ENCODE results near the gene SLC1A7. TPM values are rescaled to one million over a fixed set of nuclear protein-coding genes. Genes with fewer than 3 reads are reported as not detected.
"Not testable (repeated sequence)": the region's sequence is repeated elsewhere in the genome, so short reads cannot be mapped to it uniquely, and the experiment has no call there.

The SLC1A7 gene
- not detected in 2 replicates for total RNA-seq (2014; rRNA removed; shearing (Covaris generic))
- polyA plus RNA-seq (2015; cell fraction: cytosol; rRNA removed) = not detected in 2 replicates
- 0.23 TPM in 1 of 2 replicates, not detected in the other for polyA plus RNA-seq (2015; cell fraction: nucleus; rRNA removed)

GRCh38 chr1:53142226-53142853 is at the start of gene SLC1A7:
Gene SLC1A7 (minus strand): TSS chr1:53142638. CDS start chr1:53142449, 189 bp downstream.
- in situ Hi-C loops (cut with HindIII; ENCODE audit: low pct_unique_long_range_greater_than_20kb, low sequenced_read_pairs) = no loop called here

GRCh38 chr1:53190210-53190611 is 47.8 kb upstream of the SLC1A7 start:
- in situ Hi-C loops (cut with HindIII; ENCODE audit: low pct_unique_long_range_greater_than_20kb, low sequenced_read_pairs) = no loop called here
- DNase-seq (ENCODE audit: low read depth, low spot score) = no peak

More at GRCh38 chr1:53142226-53142853, at the start of gene SLC1A7:
- DNase-seq (ENCODE audit: low read depth, low spot score) = no peak

- DNase-seq (ENCODE audit: low read depth, low spot score) = no peak
- in situ Hi-C loops (cut with HindIII; ENCODE audit: low pct_unique_long_range_greater_than_20kb, low sequenced_read_pairs) = no loop called here
These were observed 46.6 kb upstream of the SLC1A7 start for GRCh38 chr1:53189061-53189460.

- in situ Hi-C loops (cut with HindIII; ENCODE audit: low pct_unique_long_range_greater_than_20kb, low sequenced_read_pairs) = no loop called here
- no peak for DNase-seq (ENCODE audit: low read depth, low spot score)
These were observed 45.7 kb upstream of the SLC1A7 start for GRCh38 chr1:53188099-53188498.

- in situ Hi-C loops (cut with HindIII; ENCODE audit: low pct_unique_long_range_greater_than_20kb, low sequenced_read_pairs) = no loop called here
- no peak for DNase-seq (ENCODE audit: low read depth, low spot score)
These were observed 45.0 kb upstream of the SLC1A7 start for GRCh38 chr1:53187401-53187800.

GRCh38 chr1:53186533-53186932 is 44.1 kb upstream of the SLC1A7 start:
- no peak for DNase-seq (ENCODE audit: low read depth, low spot score)
- in situ Hi-C loops (cut with HindIII; ENCODE audit: low pct_unique_long_range_greater_than_20kb, low sequenced_read_pairs) = no loop called here

- DNase-seq (ENCODE audit: low read depth, low spot score); in situ Hi-C loops (cut with HindIII; ENCODE audit: low pct_unique_long_range_greater_than_20kb, low sequenced_read_pairs): not testable (repeated sequence)
These were observed 43.5 kb upstream of the SLC1A7 start for GRCh38 chr1:53185955-53186297.

GRCh38 chr1:53183095-53183990 is 40.9 kb upstream of the SLC1A7 start:
- DNase-seq (ENCODE audit: low read depth, low spot score) = no peak
- in situ Hi-C loops (cut with HindIII; ENCODE audit: low pct_unique_long_range_greater_than_20kb, low sequenced_read_pairs) = no loop called here

GRCh38 chr1:53182716-53183094 is 40.3 kb upstream of the SLC1A7 start:
- DNase-seq (ENCODE audit: low read depth, low spot score) = no peak
- in situ Hi-C loops (cut with HindIII; ENCODE audit: low pct_unique_long_range_greater_than_20kb, low sequenced_read_pairs) = no loop called here

GRCh38 chr1:53182111-53182593 is 39.7 kb upstream of the SLC1A7 start:
- DNase-seq (ENCODE audit: low read depth, low spot score) = peak; percentile 74
- in situ Hi-C loops (cut with HindIII; ENCODE audit: low pct_unique_long_range_greater_than_20kb, low sequenced_read_pairs) = no loop called here

GRCh38 chr1:53180951-53181350 is 38.5 kb upstream of the SLC1A7 start:
- DNase-seq (ENCODE audit: low read depth, low spot score) = no peak
- in situ Hi-C loops (cut with HindIII; ENCODE audit: low pct_unique_long_range_greater_than_20kb, low sequenced_read_pairs) = no loop called here

- in situ Hi-C loops (cut with HindIII; ENCODE audit: low pct_unique_long_range_greater_than_20kb, low sequenced_read_pairs) = no loop called here
- no peak for DNase-seq (ENCODE audit: low read depth, low spot score)
These were observed 37.8 kb upstream of the SLC1A7 start for GRCh38 chr1:53180226-53180625.

GRCh38 chr1:53176452-53177208 is 34.2 kb upstream of the SLC1A7 start:
- in situ Hi-C loops (cut with HindIII; ENCODE audit: low pct_unique_long_range_greater_than_20kb, low sequenced_read_pairs) = no loop called here
- no peak for DNase-seq (ENCODE audit: low read depth, low spot score)

GRCh38 chr1:53174971-53175913 is 32.8 kb upstream of the SLC1A7 start:
- in situ Hi-C loops (cut with HindIII; ENCODE audit: low pct_unique_long_range_greater_than_20kb, low sequenced_read_pairs) = no loop called here
- no peak for DNase-seq (ENCODE audit: low read depth, low spot score)

GRCh38 chr1:53172426-53173128 is 30.1 kb upstream of the SLC1A7 start:
- in situ Hi-C loops (cut with HindIII; ENCODE audit: low pct_unique_long_range_greater_than_20kb, low sequenced_read_pairs) = no loop called here
- peak; percentile 64 for DNase-seq (ENCODE audit: low read depth, low spot score)

- in situ Hi-C loops (cut with HindIII; ENCODE audit: low pct_unique_long_range_greater_than_20kb, low sequenced_read_pairs) = no loop called here
- no peak for DNase-seq (ENCODE audit: low read depth, low spot score)
These were observed 24.5 kb upstream of the SLC1A7 start for GRCh38 chr1:53166912-53167311.
